Prostate gland (tissue), 2 donors: ENCODE data around the gene PPP1R3E.

Experiments used
- POLR2A ChIP-seq: fragments of 450-650 bp; IDR thresholded peaks from one replicate; pipeline ENCODE4 v1.6.1; 2016; ENCODE audit warnings: antibody characterized with exemption, mild to moderate bottlenecking
- POLR2AphosphoS5 ChIP-seq: sonication (generic); formaldehyde crosslinking; IDR thresholded peaks from one replicate; pipeline ENCODE4 v1.6.1; 2017; ENCODE audit warnings: antibody characterized with exemption
- TF ChIP-seq, protein P1 (sequence below), 4 experiments: fragments of 200-600 bp in 2 of 4; fragments of 450-650 bp in 2 of 4; sonication (generic) in 2 of 4; IDR thresholded peaks; 1 replicate in 3 of 4; 2 replicates in 1 of 4; pipeline ENCODE4 v1.5.1; 2016 to 2019; ENCODE audit warnings: antibody characterized with exemption in 4 of 4, mild to moderate bottlenecking in 2 of 4, moderate library complexity in 2 of 4

DNA sequence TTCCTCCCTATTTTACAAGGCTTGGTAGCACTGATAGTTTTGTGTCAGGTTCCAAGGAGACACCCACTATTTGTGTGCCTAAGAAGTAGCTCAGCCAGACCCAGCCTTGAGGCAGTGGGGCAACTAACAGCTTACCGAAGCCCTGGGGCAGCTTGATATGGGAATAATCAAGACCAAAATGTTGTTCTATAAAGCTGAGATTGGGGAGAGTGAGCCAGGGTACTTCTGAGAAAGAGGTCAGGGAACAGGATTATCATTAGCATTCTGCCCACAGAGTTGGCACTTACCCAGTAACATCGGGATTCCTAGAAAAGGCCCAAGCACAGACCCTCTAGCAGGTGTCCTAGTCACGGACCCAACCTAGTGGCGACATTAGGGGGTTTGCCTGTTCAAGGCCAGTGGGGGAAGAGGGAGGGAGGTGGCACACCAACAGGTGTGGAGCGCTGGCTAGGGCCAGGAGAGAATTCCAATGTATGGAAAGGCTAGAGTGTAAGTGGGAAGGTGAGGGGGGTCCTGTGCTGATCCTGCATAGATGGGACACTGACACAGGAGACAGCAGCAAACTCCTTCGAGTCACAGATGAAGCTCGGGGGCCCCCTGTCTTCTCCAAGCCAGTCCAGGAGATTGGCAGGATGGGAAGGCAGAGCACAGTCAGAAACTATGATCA lies 4.9 kb downstream of the PPP1R3E start:
- TF ChIP-seq POLR2A (no peak), POLR2AphosphoS5 (no peak)
- TF ChIP-seq, protein P1, sequence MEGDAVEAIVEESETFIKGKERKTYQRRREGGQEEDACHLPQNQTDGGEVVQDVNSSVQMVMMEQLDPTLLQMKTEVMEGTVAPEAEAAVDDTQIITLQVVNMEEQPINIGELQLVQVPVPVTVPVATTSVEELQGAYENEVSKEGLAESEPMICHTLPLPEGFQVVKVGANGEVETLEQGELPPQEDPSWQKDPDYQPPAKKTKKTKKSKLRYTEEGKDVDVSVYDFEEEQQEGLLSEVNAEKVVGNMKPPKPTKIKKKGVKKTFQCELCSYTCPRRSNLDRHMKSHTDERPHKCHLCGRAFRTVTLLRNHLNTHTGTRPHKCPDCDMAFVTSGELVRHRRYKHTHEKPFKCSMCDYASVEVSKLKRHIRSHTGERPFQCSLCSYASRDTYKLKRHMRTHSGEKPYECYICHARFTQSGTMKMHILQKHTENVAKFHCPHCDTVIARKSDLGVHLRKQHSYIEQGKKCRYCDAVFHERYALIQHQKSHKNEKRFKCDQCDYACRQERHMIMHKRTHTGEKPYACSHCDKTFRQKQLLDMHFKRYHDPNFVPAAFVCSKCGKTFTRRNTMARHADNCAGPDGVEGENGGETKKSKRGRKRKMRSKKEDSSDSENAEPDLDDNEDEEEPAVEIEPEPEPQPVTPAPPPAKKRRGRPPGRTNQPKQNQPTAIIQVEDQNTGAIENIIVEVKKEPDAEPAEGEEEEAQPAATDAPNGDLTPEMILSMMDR (IDR thresholded peaks at IDR 0.05): no peak
